ENCODE measurements around the gene NTSR1.

Gene NTSR1

DNA sequence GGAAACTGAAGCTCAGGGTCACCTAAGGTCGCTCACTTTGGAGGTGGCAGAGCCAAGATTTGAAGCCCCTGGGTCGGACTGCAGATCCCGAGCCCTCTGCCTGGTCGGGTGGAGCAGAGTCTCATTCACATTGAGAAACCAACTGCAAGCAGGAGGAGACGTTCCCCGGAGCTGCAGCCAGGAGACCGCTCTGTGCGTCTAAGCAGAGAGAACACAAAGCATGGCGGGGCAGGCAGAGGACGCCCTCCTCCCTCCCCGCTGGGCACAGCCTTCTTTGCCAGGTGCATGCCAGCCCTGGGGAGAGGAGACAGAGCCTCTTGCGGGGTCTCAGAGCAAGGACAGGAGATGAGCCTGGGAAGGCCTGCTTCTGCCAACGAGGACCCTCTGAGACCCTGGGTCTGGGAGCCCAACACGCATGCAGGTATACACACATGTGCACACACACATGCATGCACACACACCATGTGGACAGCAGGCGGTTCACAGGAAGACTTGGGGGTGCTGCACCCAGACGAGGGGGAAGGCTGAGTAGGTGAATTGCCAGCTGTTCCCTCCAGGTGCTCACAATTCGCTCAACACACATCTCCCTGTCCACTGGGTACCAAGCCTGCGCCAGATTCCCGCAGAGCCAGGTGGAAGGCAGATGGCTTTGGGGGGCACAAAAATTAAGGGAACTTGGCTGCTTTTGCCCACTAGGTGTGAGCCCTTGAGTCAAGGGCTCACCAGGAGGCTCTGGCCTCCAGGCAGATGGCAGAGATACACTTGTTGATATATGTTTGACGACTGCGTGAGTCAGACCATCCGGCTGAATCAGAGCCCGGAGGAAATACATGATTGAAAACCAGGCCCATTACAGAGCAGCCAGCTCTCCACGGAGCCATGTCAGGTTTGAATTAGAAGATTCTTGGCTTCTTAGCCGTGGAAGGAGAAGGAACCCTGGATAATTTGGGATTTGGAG, 5.5 kb upstream of the NTSR1 start:
- H3K9me3 ChIP-seq, result no peaks in the 10 kb centered on the region
- peaks cover 6% of the 10 kb centered on the region for H3K27me3 ChIP-seq
- peak; percentile 73 for DNase-seq
- H3K4me3 ChIP-seq (ENCODE audit: low read depth, low read length), result no peak overlapping the region
- H3K36me3 ChIP-seq, result no peaks in the 10 kb centered on the region
- peaks cover 14% of the 10 kb centered on the region for H3K4me1 ChIP-seq
- TF ChIP-seq, protein P1, sequence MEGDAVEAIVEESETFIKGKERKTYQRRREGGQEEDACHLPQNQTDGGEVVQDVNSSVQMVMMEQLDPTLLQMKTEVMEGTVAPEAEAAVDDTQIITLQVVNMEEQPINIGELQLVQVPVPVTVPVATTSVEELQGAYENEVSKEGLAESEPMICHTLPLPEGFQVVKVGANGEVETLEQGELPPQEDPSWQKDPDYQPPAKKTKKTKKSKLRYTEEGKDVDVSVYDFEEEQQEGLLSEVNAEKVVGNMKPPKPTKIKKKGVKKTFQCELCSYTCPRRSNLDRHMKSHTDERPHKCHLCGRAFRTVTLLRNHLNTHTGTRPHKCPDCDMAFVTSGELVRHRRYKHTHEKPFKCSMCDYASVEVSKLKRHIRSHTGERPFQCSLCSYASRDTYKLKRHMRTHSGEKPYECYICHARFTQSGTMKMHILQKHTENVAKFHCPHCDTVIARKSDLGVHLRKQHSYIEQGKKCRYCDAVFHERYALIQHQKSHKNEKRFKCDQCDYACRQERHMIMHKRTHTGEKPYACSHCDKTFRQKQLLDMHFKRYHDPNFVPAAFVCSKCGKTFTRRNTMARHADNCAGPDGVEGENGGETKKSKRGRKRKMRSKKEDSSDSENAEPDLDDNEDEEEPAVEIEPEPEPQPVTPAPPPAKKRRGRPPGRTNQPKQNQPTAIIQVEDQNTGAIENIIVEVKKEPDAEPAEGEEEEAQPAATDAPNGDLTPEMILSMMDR (IDR thresholded peaks at IDR 0.05; ENCODE audit: low read depth, low read length), result peak; percentile 20; the same call in 1 of the 2 replicates

- DNase-seq, result no peak
- no peaks in the 10 kb centered on the region for H3K9me3 ChIP-seq
These were observed 4.8 kb upstream of the NTSR1 start for GRCh38 chr20:62703853-62704228.

GRCh38 chr20:62704341-62704948, 4.2 kb upstream of the NTSR1 start:
- Histone ChIP-seq H3K4me3 (ENCODE audit: low read depth, low read length) (no peak overlapping the region; the same call in 1 of the 2 replicates), H3K4me1 (peaks cover 14% of the 10 kb centered on the region), H3K9me3 (no peaks in the 10 kb centered on the region), H3K36me3 (no peaks in the 10 kb centered on the region), H3K27me3 (peaks cover 19% of the 10 kb centered on the region)
- TF ChIP-seq, protein P1 (IDR thresholded peaks at IDR 0.05; ENCODE audit: low read depth, low read length), result 0 out of 2 replicates have a peak, but pooled peaks have one; percentile 12
- DNase-seq, result peak; percentile 99

More at GRCh38 chr20:62703853-62704228, 4.8 kb upstream of the NTSR1 start:
- no peak overlapping the region for H3K4me3 ChIP-seq (ENCODE audit: low read depth, low read length)
- peaks cover 13% of the 10 kb centered on the region for H3K27me3 ChIP-seq
- TF ChIP-seq, protein P1 (IDR thresholded peaks at IDR 0.05; ENCODE audit: low read depth, low read length), result no peak
- no peaks in the 10 kb centered on the region for H3K36me3 ChIP-seq
- H3K4me1 ChIP-seq, result peaks cover 14% of the 10 kb centered on the region

DNA sequence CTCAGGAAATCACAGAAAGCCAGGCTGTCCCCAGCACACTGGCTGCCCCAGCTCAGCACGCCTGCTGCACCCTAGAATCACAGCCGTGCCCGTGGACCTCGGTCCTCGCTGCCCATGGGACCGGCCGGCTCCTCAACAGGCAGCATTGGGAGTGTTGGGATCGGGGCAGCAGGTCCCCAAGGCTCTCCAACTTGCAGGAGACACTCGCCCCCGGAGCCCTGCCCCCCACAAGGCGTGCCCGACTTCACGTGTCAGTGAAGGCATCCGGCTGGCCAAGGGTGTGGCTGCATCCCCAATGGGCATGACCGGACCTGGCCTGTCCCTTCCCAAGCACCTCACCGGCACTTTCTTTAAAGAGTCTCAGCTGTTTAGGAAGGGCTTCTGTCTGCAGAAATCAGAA, 3.0 kb upstream of the NTSR1 start:
- peaks cover 31% of the 10 kb centered on the region for H3K27me3 ChIP-seq
- TF ChIP-seq, protein P1 (IDR thresholded peaks at IDR 0.05; ENCODE audit: low read depth, low read length), result no peak
- H3K9me3 ChIP-seq, result no peaks in the 10 kb centered on the region
- H3K4me1 ChIP-seq, result peaks cover 14% of the 10 kb centered on the region
- no peak for DNase-seq
- no peak overlapping the region for H3K4me3 ChIP-seq (ENCODE audit: low read depth, low read length)
- H3K36me3 ChIP-seq, result no peaks in the 10 kb centered on the region

- Histone ChIP-seq H3K9me3 (no peaks in the 10 kb centered on the region), H3K27me3 (peaks cover 37% of the 10 kb centered on the region), H3K36me3 (no peaks in the 10 kb centered on the region), H3K4me3 (ENCODE audit: low read depth, low read length) (no peak overlapping the region), H3K4me1 (peaks cover 14% of the 10 kb centered on the region)
- TF ChIP-seq, protein P1 (IDR thresholded peaks at IDR 0.05; ENCODE audit: low read depth, low read length), result no peak
- no peak for DNase-seq
These were observed 2.3 kb upstream of the NTSR1 start for GRCh38 chr20:62706344-62706743.

Data from BE2C (cell line).